HG02884 (cell line): ENCODE results near the gene PSMA6.
"Not testable (repeated sequence)": the region's sequence is repeated elsewhere in the genome, so short reads cannot be mapped to it uniquely, and the experiment has no call there.

Experiments
- ATAC-seq: cut with Tn5 transposase; IDR thresholded peaks from one replicate; pipeline ENCODE4 v1.9.1; 2021; ENCODE audit warnings: mild to moderate bottlenecking, moderate library complexity; ENCODE audit not compliant: unreplicated experiment

The PSMA6 gene

GRCh38 chr14:35341751-35342488, 49.7 kb downstream of the PSMA6 start:
- no peak for ATAC-seq

- no peak for ATAC-seq
These were observed 50.4 kb downstream of the PSMA6 start for GRCh38 chr14:35342489-35343010.

DNA sequence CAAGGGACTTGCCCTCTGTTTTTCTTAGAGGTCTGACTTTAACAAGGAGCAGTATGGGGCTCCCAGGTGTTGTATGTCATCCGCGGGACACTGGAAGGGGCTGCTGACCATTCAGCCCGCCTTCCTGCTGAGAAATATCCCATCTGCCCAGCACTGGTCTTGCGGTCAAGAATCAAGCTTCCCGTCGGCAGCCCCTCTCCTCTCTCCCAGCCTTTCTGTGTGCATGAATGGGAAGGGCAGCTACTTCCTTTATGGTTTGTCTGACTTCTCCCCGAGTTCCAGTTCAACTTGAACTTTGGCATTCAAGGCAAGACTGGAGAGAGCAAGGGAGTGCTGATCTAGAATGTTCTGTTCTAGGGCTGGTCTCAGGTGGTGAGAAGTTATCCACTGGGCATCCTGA, 51.5 kb downstream of the PSMA6 start:
- ATAC-seq: no peak

DNA sequence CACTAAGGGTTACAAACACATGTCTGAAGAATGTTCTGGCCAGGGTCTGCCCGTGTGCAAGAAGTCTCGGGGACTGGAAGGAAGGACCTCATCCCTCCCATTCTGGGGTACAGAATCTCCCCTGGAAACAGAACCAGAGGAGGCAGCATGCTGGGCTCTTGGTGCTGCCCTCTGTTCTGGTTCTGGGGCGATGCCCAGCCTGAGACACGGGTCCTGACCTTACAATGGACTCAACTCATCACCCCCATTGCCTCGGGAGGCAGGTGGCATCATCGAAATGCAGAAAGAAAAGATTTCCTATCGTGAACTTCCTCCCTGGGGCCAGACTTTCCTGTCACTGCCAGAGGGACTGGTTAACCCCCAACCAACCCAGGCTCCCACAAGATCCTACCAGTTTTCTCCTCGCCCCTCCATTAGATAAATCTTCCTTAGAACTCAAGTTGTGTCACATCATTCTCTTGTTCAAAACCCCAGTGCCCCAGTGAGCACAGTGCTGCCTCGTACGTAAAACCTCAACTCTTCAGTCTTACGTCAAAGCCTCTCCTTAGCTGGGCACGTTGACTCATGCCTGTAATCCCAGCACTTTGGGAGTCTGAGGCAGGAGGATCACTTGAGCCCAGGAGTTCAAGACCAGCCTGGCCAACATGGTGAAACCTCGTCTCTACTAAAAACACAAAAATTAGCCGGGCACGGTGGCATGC, 52.1 kb downstream of the PSMA6 start:
- no peak for ATAC-seq

DNA sequence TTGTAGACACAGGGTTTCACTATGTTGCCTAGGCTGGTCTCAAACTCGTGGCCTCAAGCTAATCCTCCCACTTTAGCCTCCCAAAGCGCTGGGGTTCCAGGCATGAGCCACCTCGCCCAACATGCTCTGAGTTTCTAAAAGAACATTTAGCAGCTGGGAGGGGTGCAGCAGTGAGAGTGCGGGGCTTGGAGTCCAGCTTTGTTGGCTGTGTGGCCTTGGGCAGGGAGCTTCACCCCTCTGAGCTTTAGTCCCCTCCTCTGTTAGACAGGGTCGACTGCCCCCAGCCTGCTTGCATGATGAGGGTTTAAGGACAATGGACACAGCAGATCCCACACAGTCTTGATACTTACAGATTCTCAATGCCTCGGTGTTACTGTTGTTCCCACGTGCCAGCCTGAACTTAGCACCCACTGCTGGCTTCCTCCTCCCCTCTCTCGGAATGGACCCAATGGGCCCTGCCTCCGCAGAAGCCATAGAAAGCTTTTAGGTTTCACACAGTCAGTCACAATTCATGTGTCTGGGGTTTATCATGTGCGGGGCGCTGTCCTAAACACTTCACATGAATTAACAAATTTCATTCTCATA, 54.6 kb downstream of the PSMA6 start:
- no peak for ATAC-seq

DNA sequence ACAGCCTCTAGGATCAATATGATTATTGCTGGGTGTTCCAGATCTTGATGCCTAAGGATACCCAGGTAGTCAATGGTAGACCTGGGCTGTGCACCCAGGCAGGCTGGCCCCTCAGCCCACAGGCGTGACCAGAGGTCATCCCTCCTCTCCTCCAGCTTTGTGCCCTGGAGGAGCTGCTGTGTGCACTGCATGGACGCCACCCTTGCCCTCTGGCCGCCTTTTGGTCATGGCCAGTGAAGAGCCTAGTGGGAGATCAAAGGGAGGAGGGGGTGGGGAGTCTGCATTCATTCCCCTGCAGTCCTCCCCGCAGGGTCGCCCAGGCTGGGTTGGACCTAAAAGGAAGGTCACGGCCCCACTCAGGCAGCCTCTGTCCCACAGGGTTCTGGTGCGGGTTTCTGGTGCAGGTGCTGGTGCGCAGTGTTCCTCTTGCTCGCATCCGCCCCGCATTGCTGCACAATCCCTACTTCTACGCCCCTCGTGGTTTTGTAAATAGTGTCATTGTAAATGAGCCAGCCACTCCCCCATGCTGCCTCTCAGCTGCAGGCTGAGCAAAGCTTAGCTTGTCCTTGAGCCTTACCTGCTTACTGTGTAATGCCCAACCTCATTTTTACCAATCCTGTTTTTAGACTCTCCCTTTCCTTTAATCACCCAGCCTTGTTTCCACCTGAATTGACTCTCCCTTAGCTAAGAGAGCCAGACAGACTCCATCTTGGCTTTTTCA, 55.3 kb downstream of the PSMA6 start:
- no peak for ATAC-seq

- ATAC-seq: not testable (repeated sequence)
These were observed 55.8 kb downstream of the PSMA6 start for GRCh38 chr14:35348044-35348380.

- no peak for ATAC-seq
These were observed 57.5 kb downstream of the PSMA6 start for GRCh38 chr14:35349496-35350365.

- ATAC-seq: no peak
These were observed 59.3 kb downstream of the PSMA6 start for GRCh38 chr14:35351497-35351896.

- no peak for ATAC-seq
These were observed 59.7 kb downstream of the PSMA6 start for GRCh38 chr14:35351897-35352273.

- ATAC-seq: no peak
These were observed 60.4 kb downstream of the PSMA6 start for GRCh38 chr14:35352274-35353233.

- no peak for ATAC-seq
These were observed 61.4 kb downstream of the PSMA6 start for GRCh38 chr14:35353409-35354172.

DNA sequence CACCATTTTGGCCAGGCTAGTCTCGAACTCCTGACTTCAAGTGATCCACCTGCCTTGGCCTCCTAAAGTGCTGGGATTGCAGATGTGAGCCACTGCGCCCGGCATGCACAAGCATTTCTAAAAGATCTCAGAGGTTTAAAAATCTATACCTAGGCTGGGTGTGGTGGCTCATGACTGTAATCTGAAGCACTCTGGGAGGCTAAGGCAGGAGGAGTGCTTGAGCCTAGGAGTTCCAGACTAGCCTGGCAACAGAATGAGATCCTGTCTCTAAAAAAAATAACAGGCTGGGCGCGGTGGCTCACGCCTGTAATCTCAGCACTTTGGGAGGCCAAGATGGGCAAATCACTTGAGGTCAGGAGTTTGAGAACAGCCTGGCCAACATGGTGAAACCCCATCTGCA, 63.1 kb downstream of the PSMA6 start:
- not testable (repeated sequence) for ATAC-seq

DNA sequence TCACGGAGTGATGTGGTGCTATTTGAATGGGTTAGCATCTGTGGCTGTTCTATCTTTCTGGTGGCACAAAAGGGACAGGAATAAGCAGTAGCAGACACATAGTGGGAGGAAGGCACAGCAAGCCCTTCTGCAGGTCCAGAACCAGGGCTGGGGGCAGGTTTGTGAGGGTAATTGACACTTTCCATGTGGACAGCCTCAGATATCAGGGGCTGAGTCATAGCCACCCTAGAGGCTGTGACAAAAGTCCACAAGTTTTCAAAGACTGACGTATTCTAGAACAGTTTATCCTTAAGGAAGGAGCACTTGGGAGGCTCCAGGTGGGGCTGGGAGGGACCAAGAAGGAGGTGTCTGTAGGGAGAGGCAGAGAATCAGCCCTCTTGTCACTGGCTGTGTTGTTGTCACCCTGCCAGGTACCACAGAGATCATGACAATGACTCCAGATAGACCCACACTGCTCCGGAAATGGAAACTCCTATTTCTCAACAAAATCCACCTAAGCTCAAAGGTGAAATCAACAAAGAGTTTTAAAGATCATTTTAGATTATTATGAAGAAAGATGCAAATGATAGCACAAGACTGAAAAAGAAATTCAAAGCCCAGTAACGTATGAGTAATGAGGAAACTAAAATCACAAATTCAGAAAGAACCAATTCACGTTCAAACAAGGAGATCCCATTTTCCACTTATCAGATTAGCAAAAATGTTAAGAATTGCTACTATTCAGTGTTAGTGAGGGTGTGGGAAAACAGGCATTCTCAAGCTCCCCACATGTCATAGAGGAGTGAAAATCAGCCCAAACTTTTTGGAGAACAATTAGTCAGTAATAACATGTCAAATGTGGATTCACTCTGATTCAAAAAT, 64.0 kb downstream of the PSMA6 start:
- ATAC-seq: no peak

- ATAC-seq: not testable (repeated sequence)
These were observed 67.5 kb downstream of the PSMA6 start for GRCh38 chr14:35359655-35360054.

GRCh38 chr14:35361141-35361480, 68.9 kb downstream of the PSMA6 start:
- no peak for ATAC-seq

GRCh38 chr14:35362450-35362849, 70.3 kb downstream of the PSMA6 start:
- ATAC-seq: no peak

DNA sequence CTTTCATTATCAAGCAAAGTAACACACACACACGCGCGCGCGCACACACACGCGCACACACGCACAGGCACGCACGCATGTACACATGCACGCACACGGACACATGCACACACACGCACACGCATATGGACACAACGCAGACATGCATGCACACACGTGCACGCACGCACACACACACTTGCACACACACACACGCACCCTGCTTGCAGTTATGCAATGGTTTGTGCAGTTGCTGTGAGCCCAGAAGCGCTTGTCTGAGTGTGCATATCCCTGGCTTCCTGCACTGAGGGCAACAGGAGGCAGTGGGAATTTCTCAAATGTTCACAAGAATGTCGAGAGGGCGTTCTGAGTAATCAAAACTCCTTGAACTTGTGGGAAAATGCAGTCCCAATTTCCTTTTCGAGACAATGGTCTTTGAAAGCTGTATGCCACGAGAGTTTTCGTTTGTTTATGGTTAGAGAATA, 70.8 kb downstream of the PSMA6 start:
- ATAC-seq: no peak
